Measurements from ENCODE around the gene COBL.
"Not testable (repeated sequence)": the region's sequence is repeated elsewhere in the genome, so short reads cannot be mapped to it uniquely, and the experiment has no call there.

COBL gene

GRCh38 chr7:51229620-51230323 lies 86.8 kb downstream of the COBL start:
- DNase-seq (ENCODE audit: low spot score): no peak

GRCh38 chr7:51229106-51229537 lies 87.5 kb downstream of the COBL start:
- no peak for DNase-seq (ENCODE audit: low spot score)

- no peak for DNase-seq (ENCODE audit: low spot score)
These were observed 88.1 kb downstream of the COBL start for GRCh38 chr7:51228386-51228958.

GRCh38 chr7:51227861-51228260 lies 88.7 kb downstream of the COBL start:
- DNase-seq (ENCODE audit: low spot score): no peak

GRCh38 chr7:51226916-51227535 lies 89.6 kb downstream of the COBL start:
- no peak for DNase-seq (ENCODE audit: low spot score)

- DNase-seq (ENCODE audit: low spot score): no peak
These were observed 90.4 kb downstream of the COBL start for GRCh38 chr7:51226063-51226755.

GRCh38 chr7:51224811-51225595 lies 91.6 kb downstream of the COBL start:
- DNase-seq (ENCODE audit: low spot score): no peak

GRCh38 chr7:51223505-51223904 lies 93.1 kb downstream of the COBL start:
- no peak for DNase-seq (ENCODE audit: low spot score)

- DNase-seq (ENCODE audit: low spot score): no peak
These were observed 93.7 kb downstream of the COBL start for GRCh38 chr7:51222916-51223315.

- DNase-seq (ENCODE audit: low spot score): no peak
These were observed 96.4 kb downstream of the COBL start for GRCh38 chr7:51220226-51220625.

GRCh38 chr7:51219261-51219988 lies 97.2 kb downstream of the COBL start:
- DNase-seq (ENCODE audit: low spot score): no peak

- DNase-seq (ENCODE audit: low spot score): no peak
These were observed 98.8 kb downstream of the COBL start for GRCh38 chr7:51217804-51218203.

- DNase-seq (ENCODE audit: low spot score): no peak
These were observed 102.5 kb downstream of the COBL start for GRCh38 chr7:51214098-51214497.

- DNase-seq (ENCODE audit: low spot score): no peak
These were observed 103.0 kb downstream of the COBL start for GRCh38 chr7:51213618-51214017.

- DNase-seq (ENCODE audit: low spot score): no peak
These were observed 105.8 kb downstream of the COBL start for GRCh38 chr7:51210766-51211165.

GRCh38 chr7:51209426-51209825 lies 107.2 kb downstream of the COBL start:
- DNase-seq (ENCODE audit: low spot score): no peak

- DNase-seq (ENCODE audit: low spot score): not testable (repeated sequence)
These were observed 108.5 kb downstream of the COBL start for GRCh38 chr7:51208125-51208524.

- DNase-seq (ENCODE audit: low spot score): no peak
These were observed 118.0 kb downstream of the COBL start for GRCh38 chr7:51198654-51199053.

- DNase-seq (ENCODE audit: low spot score): no peak
These were observed 125.6 kb downstream of the COBL start for GRCh38 chr7:51190969-51191368.

GRCh38 chr7:51189777-51190176 lies 126.8 kb downstream of the COBL start:
- DNase-seq (ENCODE audit: low spot score): no peak

- no peak for DNase-seq (ENCODE audit: low spot score)
These were observed 127.6 kb downstream of the COBL start for GRCh38 chr7:51188987-51189386.
